ENCODE measurements around the gene ASPSCR1. TPM values are rescaled to one million over a fixed set of nuclear protein-coding genes. Genes with fewer than 3 reads are reported as not detected.

ASPSCR1 gene
- total and polyA plus RNA-seq, 10 of the 15 experiments (the other 5 are each of a cell fraction or from before 2014, with no cell fraction given), result 1.5 to 48.4 (median 25.4) TPM

DNA sequence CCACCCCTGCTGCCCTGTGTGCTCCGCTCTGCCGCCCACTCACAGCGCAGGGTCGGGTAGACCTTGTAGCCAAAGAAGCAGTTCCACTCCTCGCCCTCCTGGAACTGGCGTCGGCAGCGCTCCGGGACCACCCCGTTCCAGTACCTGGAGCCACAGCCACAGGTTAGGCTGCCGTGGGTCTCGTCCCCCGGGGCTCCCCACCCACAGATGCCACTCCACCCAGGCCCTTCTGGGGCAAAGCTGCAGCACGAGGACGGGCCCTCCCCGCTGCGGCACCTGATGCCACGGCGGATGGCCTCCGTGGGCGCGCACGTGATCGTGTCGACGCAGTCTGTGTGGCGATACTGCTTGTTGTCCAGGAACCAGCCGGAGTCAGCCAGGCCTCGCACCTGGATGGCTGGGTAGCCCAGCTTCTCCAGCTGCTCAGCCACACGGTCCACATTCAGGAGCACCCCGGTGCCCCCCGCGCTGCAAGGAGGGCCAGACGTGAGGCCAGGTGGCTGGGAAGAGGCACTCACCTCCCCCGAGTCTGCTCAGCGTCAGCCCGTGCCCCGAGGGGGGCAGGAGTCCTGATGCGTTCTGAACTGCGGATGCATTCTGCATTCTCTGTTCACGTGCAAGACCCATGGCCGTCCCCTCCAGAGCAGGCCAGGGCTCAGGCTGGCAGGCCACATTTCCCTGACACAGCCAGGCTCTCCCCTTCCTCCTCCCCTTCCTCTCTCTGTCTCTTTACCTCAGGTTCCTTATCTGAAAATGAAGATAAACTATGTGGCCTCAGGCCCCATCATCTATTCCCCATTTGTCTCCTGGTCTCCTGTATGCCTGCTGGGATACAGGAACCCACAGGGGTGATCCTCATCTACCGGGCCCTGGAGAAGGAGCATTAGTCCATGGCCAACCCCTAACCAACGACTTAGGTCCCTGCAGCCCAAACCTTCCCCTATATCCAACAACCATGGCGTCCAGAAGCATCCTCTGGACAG is 20.5 kb upstream of the ASPSCR1 start:
- no peaks in the 10 kb centered on the region for H3K9me3 ChIP-seq (replicated peaks; ENCODE audit: control insufficient read depth, insufficient read depth, low read length)
- in situ Hi-C loops (cut with MboI) (no loop called here), intact Hi-C loops (cut with micrococcal nuclease; ENCODE audit: unreplicated experiment) (no loop called here)
- H3K4me2 ChIP-seq (ENCODE audit: control insufficient read depth, insufficient read depth), result no peak overlapping the region
- no peak for TF ChIP-seq MTA2 (IDR thresholded peaks at IDR 0.05; ENCODE audit: low read depth)
- no peak for TF ChIP-seq SP1 (IDR thresholded peaks at IDR 0.05; ENCODE audit: low read depth, low read length)
- no peak for TF ChIP-seq RCOR1 (conservative IDR thresholded peaks at IDR 0.05; ENCODE audit: low read depth, low read length)
- no peak for TF ChIP-seq SREBF1 (IDR thresholded peaks at IDR 0.05; ENCODE audit: low read length)
- TF ChIP-seq SUPT20H (IDR thresholded peaks at IDR 0.05; ENCODE audit: borderline replicate concordance, control insufficient read depth, low read depth, low read length), result no peak
- TF ChIP-seq CBX5 (IDR thresholded peaks at IDR 0.05; ENCODE audit: low read depth), result no peak
- no peak for TF ChIP-seq ZNF24 (IDR thresholded peaks at IDR 0.05)
- TF ChIP-seq SRF (IDR thresholded peaks at IDR 0.05; ENCODE audit: low read depth in 2 of 2, low read length in 2 of 2), result no peak
- no peak for TF ChIP-seq GABPA (IDR thresholded peaks at IDR 0.05; ENCODE audit: low read depth)
- TF ChIP-seq NR2F1 (conservative IDR thresholded peaks at IDR 0.05), result no peak
- no peak for TF ChIP-seq POLR2AphosphoS5 (IDR thresholded peaks at IDR 0.05; ENCODE audit: low read length)
- TF ChIP-seq, protein P1, sequence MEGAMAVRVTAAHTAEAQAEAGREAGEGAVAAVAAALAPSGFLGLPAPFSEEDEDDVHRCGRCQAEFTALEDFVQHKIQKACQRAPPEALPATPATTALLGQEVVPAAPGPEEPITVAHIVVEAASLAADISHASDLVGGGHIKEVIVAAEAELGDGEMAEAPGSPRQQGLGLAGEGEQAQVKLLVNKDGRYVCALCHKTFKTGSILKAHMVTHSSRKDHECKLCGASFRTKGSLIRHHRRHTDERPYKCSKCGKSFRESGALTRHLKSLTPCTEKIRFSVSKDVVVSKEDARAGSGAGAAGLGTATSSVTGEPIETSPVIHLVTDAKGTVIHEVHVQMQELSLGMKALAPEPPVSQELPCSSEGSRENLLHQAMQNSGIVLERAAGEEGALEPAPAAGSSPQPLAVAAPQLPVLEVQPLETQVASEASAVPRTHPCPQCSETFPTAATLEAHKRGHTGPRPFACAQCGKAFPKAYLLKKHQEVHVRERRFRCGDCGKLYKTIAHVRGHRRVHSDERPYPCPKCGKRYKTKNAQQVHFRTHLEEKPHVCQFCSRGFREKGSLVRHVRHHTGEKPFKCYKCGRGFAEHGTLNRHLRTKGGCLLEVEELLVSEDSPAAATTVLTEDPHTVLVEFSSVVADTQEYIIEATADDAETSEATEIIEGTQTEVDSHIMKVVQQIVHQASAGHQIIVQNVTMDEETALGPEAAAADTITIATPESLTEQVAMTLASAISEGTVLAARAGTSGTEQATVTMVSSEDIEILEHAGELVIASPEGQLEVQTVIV (IDR thresholded peaks at IDR 0.05; ENCODE audit: borderline replicate concordance, partially characterized antibody), result no peak
- TF ChIP-seq ETV6 (conservative IDR thresholded peaks at IDR 0.05 in 1 of 2, IDR thresholded peaks at IDR 0.05 in 1 of 2; ENCODE audit: borderline replicate concordance in 1 of 2, low read depth in 1 of 2), result no peak
- TF ChIP-seq NR2C1 (IDR thresholded peaks at IDR 0.05), result no peak
- no peak for TF ChIP-seq MLLT1 (IDR thresholded peaks at IDR 0.05)
- no peak for TF ChIP-seq RFX5 (IDR thresholded peaks at IDR 0.05; ENCODE audit: low read depth, low read length)
- TF ChIP-seq NFIC (IDR thresholded peaks at IDR 0.05; ENCODE audit: low read depth, low read length), result no peak
- no peak for TF ChIP-seq ZNF274 (IDR thresholded peaks at IDR 0.05; ENCODE audit: insufficient read depth, insufficient read length)
- POLR2A ChIA-PET, result no interaction called here
- H3K4me1 ChIP-seq (ENCODE audit: control insufficient read depth, insufficient read depth, low read length), result no peaks in the 10 kb centered on the region
- no peaks in the 10 kb centered on the region for H3K36me3 ChIP-seq (ENCODE audit: control insufficient read depth in 2 of 2, insufficient read depth in 2 of 2, low read length in 1 of 2)
- FAIRE-seq (no peak), ATAC-seq (no peak), DNase-seq (ENCODE audit: low read depth, low spot score) (no peak)
- BruUV-seq (replicated peaks), result no TSS peak
- CTCF ChIA-PET, result no interaction called here
- H3K9ac ChIP-seq (ENCODE audit: control insufficient read depth, insufficient read depth, low read length), result no peak overlapping the region
- H4K20me1 ChIP-seq (ENCODE audit: control insufficient read depth, insufficient read depth), result no peaks in the 10 kb centered on the region
- H2AFZ ChIP-seq (ENCODE audit: control insufficient read depth, low read depth, low read length), result no peak overlapping the region
- H3K27ac ChIP-seq (ENCODE audit: control insufficient read depth, insufficient read depth), result no peak overlapping the region
- H3K4me3 ChIP-seq, result no peak overlapping the region
- SMC1A ChIA-PET (ENCODE audit: uncharacterized antibody, unreplicated experiment), result no interaction called here
- RAD21 ChIA-PET (ENCODE audit: unreplicated experiment), result no interaction called here
- peaks cover 5 to 17% of the 10 kb centered on the region in 2 experiments for H3K27me3 ChIP-seq (replicated peaks in 1 of 2; ENCODE audit: control insufficient read depth in 2 of 2, insufficient read depth in 2 of 2, low read length in 1 of 2)
- 64% methylated on average over 45 of the region's 45 CpGs for WGBS (ENCODE audit: insufficient coverage, insufficient replicate concordance, low lambda C conversion rate, missing lambda C conversion rate)
- H3K79me2 ChIP-seq (ENCODE audit: control insufficient read depth, insufficient read depth, low read length), result no peaks in the 10 kb centered on the region
